ENCODE data around the gene KDM5C. TPM values are rescaled to one million over a fixed set of nuclear protein-coding genes. Genes with fewer than 3 reads are reported as not detected.
"Not testable (repeated sequence)": the region's sequence is repeated elsewhere in the genome, so short reads cannot be mapped to it uniquely, and the experiment has no call there.

The KDM5C gene
- polyA plus RNA-seq, 3 donors, result 16.6 to 41.4 (median 21.9) TPM

GRCh38 chrX:53223955-53224859 is 800 bp downstream of the KDM5C start:
- H3K27ac ChIP-seq (ENCODE audit: low read depth, low read length), result no peak overlapping the region
- 0 to 1% (median 1%) methylated on average over 33 to 40 of the region's 40 CpGs for WGBS, 3 donors

- 30 to 71% (median 54%) methylated on average over 2 of the region's 2 CpGs for WGBS, 3 donors
- no peak overlapping the region for H3K27ac ChIP-seq (ENCODE audit: low read depth, low read length)
Observed at GRCh38 chrX:53223068-53223693, 1.8 kb downstream of the KDM5C start.

DNA sequence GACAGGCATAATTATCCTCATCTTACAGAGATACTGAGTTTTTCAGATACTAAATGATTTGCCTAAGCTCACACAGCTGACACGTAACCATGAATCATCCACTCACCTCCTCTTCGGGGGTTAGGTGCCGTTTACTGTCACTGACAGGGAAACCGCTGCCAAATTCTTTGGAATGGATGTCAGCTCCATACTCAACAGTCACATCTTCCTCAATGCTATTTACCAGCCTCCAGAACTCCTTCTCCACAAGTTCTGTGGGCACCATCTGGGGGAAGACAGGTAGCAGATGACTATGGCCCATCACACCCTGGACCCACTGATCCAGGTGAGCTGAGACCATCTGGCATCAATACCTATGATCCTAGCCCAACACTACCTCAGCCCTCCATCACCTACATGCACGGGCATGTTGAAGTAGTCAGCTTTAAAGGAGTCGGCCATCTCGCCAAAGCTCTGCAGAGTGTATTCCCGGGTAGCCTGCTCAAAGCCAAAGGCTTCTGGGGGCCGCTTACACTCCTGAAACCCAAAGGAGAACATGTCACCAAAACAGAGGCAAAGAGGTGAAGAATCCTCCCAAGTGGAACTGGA is 13.5 kb downstream of the KDM5C start:
- WGBS, 3 donors, result 90 to 97% (median 93%) methylated on average over 9 of the region's 9 CpGs
- no peak overlapping the region for H3K27ac ChIP-seq (ENCODE audit: low read depth, low read length)

DNA sequence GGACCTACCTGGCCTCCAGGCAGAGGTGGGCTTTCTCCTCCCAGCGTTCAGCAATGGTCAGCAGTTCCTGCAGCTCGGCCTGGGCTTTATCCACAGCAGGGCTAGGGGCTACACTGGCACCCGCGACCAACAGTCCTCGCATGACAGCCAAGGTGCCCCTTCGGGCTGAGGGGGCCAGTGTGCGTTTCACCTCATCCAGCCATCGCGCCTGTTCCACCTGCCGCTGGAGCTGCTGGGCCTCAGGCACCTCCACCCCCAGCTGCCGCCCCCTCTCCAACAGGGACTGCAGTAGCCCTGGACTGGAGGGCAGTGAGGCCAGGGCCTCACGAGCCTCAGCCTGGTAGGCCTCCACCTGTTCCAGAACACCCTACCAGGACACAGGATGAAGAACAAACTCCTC is 28.3 kb downstream of the KDM5C start:
- WGBS, 3 donors, result 94 to 98% (median 96%) methylated on average over 8 to 12 of the region's 12 CpGs
- no peak overlapping the region for H3K27ac ChIP-seq (ENCODE audit: low read depth, low read length)

DNA sequence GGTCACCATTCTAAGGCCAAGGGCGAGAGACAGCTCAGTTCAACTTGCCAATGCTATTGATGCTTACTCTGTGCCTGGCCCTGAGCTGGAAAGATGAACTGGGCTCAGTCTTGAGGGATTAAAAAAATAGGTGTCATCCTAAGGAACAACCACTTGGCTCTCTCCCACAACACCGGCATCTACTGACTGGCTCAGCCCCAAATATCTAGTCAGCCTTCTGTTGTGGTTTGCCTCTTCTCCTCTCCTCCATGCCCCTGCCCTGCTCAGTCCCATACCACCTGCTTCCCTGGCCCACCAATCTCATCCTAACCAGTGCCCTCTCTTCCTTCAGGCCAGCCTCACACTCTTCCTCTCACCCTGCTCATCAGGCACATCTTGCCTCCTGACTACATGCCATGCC is 29.6 kb downstream of the KDM5C start:
- no peak overlapping the region for H3K27ac ChIP-seq (ENCODE audit: low read depth, low read length)
- WGBS, 3 donors, result 81 to 94% (median 82%) methylated on average over 2 of the region's 2 CpGs

DNA sequence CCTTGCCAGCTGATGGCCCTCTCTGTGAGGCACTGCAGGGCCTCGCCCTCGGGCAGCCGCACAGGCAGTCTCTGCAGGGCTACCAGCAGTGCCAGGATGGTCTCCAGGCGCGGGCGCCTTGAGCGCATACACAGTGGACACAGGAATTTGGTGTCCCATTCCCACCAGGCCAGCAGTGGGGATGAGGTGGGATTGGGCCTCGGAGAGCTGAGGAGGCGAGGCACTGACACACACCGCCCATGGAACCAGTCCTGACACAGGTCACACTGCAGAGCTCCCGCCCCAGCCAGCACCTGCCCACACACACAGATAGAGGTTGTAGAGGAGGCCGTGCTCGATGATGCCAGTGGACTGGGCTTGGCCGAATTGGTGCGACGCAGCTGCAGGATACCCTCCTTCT is 30.7 kb downstream of the KDM5C start:
- 96 to 98% (median 97%) methylated on average over 9 to 16 of the region's 16 CpGs for WGBS, 3 donors
- no peak overlapping the region for H3K27ac ChIP-seq (ENCODE audit: low read depth, low read length)

GRCh38 chrX:53193093-53193492 is 31.9 kb downstream of the KDM5C start:
- WGBS, 3 donors, result 91 to 100% (median 97%) methylated on average over 4 to 16 of the region's 16 CpGs
- H3K27ac ChIP-seq (ENCODE audit: low read depth, low read length), result no peak overlapping the region

- 58 to 75% (median 73%) methylated on average over 6 of the region's 6 CpGs for WGBS, 3 donors
- H3K27ac ChIP-seq (ENCODE audit: low read depth, low read length), result no peak overlapping the region
Observed at GRCh38 chrX:53190363-53190960, 34.5 kb downstream of the KDM5C start.

GRCh38 chrX:53188763-53189162 is 36.2 kb downstream of the KDM5C start:
- WGBS, 3 donors, result 50 to 96% (median 93%) methylated on average over 2 of the region's 2 CpGs
- no peak overlapping the region for H3K27ac ChIP-seq (ENCODE audit: low read depth, low read length)

DNA sequence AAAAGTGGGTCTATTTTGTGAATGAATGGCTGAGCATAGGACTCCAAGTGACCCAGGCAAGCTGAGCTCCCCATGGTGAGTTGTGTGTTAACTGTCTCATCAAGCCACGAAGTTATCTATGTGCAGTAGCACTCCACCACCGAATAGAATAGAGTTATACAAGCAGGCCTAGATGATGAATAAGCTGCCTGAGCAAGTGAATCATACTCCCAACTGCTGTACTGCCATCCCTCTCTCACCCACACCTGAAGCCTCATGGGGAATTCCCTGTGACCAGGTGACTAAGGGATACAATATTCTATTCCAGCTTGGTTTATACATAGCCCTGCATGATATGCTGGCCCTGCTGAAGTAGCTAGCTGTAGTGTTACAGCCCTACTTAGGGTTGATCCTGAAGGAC is 38.7 kb downstream of the KDM5C start:
- 62 to 77% (median 77%) methylated on average over 2 of the region's 2 CpGs for WGBS, 3 donors
- no peak overlapping the region for H3K27ac ChIP-seq (ENCODE audit: low read depth, low read length)

DNA sequence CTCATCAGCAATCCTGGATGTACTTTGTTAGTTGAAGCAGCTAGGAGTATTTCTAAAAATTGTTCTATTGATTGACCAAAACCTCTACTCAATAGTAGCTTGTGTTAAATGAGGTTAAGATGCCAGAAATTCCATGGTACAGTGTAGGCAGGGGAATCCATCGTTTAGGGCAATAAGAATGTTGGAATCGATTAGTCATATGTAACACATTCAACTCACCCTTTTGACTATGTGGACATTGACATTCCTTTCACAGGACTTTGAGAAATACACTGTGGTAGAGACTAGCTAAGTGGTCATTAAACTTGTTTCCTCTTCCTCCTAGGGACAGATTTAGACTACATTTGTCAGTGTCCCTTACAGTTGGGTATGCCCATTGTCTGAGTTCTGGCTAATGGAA is 40.2 kb downstream of the KDM5C start:
- no peak overlapping the region for H3K27ac ChIP-seq (ENCODE audit: low read depth, low read length)
- 75 to 84% (median 83%) methylated on average over 2 of the region's 2 CpGs for WGBS, 3 donors

DNA sequence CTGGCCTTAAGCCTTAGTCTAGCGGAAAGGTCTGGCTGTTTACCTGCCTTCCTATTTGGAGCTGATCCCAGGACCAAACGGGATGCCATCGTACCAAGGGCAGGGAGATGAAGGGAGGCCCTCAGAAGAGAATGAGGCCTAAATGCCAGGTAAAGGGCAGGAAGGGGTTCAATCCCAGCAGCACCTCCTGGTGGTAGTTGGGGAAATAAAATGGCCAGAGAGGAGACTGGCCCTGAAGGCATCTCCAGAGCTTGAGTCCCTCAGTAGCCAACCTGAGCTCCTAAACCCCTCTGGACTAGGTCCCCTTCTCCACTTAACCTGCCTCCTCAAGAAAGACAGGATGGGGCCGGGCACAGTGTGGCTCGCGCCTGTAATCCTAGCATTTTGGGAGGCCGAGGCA is 53.7 kb downstream of the KDM5C start:
- H3K27ac ChIP-seq (ENCODE audit: low read depth, low read length), result no peak overlapping the region
- WGBS, 3 donors, result 89 to 97% (median 92%) methylated on average over 7 of the region's 7 CpGs

DNA sequence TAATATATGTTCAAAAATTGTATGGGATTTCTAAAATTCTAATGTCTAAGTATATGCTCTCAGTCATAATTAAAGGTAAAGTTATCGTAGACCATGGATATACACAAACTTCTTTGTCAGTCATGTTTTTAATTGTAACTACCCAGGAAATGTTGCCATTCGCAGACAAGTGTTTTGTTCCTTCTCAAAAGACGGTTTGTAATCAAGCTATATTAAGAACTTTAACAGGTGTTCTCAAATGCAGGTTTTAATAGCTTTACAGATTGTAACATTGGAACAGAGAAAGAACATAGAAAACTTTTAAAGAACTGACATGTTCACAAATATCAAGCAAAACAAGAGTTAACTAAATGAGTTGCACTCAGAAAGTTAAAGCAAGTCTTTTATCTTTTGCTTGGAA is 58.9 kb downstream of the KDM5C start:
- H3K27ac ChIP-seq (ENCODE audit: low read depth, low read length), result no peak overlapping the region
- 67 to 95% (median 74%) methylated on average over 3 of the region's 3 CpGs for WGBS, 3 donors

DNA sequence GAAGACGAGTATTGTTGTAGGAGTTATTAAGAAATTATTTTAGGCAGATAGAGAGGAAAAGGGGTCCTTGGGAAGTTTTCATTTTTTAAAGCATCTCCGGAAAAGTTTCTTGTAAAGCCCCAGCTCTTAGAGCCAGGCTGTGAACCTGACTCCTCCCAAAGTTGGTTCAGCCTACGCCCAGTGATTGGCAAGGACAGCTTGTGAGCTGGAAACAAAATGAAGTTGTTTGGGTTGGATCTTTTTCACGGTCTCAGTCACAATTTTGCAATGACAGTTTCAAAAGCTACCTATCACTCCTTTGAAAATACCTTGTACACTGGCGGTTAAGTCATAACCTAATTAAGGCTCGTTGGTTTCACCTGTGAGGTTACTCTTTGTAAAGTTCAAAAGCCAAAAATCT is 60.4 kb downstream of the KDM5C start:
- not testable (repeated sequence) for H3K27ac ChIP-seq (ENCODE audit: low read depth, low read length)
- 65 to 75% (median 75%) methylated on average over 6 of the region's 6 CpGs for WGBS, 3 donors

DNA sequence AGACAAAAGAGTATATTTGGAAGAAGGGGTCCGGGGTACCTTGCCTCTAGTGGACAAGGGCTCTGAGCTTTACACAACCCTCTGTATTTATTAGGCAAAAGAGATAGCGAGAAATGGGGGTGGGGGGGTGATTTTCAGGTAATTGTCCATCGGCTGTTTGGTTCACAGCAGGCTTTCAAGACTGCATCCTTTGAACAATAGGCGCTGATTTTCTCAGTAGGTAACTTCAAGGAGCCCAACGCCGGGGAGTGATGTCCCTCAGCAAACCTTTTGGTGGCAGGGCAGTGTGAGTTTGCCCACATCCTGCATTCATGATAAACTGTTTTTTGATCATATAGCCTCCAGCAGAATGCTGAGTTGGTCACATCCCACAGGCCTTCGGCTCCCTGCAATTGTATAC is 61.6 kb downstream of the KDM5C start:
- H3K27ac ChIP-seq (ENCODE audit: low read depth, low read length), result no peak overlapping the region
- WGBS, 3 donors, result 61 to 90% (median 88%) methylated on average over 7 of the region's 7 CpGs

DNA sequence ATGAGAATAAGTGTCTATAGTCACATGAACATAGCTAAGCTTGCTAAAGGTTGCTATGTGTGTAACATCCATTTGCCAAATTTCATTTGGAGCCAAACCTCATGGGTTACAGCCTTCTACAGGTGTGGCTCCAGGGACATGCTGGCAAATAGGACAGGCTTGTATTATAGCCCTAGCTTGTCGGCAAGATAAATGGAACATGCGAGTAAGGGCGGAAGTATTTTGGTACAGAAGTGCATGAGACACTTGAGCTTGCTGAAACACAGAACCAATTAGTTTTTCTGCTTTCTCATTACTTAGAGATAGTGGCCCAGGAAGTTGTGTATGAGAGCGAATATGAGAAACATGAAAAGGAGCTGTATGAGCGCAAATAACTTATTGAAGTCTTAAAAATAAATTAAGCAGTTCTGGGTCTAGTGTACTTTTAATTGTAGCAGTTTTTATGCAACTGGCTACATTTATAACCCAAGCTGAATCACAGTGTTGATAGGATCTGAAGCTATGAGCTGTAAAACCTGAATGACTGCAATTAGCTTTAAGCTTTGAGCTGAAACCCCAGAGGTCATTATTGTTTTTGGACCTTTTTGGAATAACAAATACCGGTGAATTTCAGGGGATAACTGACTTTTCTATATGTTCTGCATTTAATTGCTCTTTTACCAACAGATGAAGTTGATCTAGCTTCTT is 64.6 kb downstream of the KDM5C start:
- WGBS, 3 donors, result 72 to 89% (median 87%) methylated on average over 6 of the region's 6 CpGs
- H3K27ac ChIP-seq (ENCODE audit: low read depth, low read length), result no peak overlapping the region

DNA sequence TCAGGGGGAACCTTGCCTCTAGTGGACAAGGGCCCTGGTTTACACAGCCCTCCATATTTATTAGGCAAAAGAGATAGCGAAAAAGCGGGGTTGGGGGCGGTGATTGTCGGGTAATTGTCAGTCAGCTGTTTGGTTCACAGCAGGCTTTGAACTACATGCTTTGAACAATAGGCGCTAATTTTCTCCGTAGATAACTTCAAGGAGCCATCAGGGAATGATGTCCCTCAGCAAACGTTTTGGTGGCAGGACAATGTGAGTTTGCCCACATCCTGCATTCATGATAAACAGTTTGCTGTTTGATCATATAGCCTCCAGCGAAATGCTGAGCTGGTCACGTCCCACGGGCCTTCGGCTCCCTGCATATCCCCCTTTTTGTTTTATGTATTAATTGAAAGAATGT is 65.8 kb downstream of the KDM5C start:
- whole genome bisulfite sequencing, 3 donors, result 89 to 91% (median 90%) methylated on average over 11 of the region's 11 CpGs
- no peak overlapping the region for H3K27ac ChIP-seq (ENCODE audit: low read depth, low read length)

DNA sequence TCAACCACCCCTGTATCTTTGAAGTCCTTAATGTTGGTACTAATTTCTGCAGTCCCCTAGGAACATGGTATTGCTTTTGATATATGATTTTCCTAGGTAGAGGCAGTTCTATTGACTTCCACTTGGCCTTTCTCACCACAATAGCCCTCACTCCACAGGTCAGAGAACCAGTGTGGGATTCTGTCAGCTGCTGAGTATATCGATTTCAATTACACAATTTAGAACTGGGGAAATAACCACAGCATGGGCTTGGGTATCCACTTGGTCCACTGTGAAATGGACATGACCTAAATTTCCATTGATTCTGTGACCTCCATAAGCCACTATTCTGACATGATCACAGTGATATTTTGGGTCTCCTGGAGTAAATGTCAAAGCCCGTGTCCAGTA is 68.8 kb downstream of the KDM5C start:
- 68 to 91% (median 87%) methylated on average over 2 of the region's 2 CpGs for WGBS, 3 donors
- no peak overlapping the region for H3K27ac ChIP-seq (ENCODE audit: low read depth, low read length)
